Stimulated activated naive CD8-positive, alpha-beta T cell treated with anti-CD3 and anti-CD28 coated beads, Interleukin-15, Interleukin-2, amounts not matched to agents 100 ng/mL and 50 ng/mL, for 24 hours (primary cell): ENCODE results near the gene RNF38.
"Not testable (repeated sequence)": the region's sequence is repeated elsewhere in the genome, so short reads cannot be mapped to it uniquely, and the experiment has no call there.

Experiments
- H3K27ac Mint-ChIP-seq: one replicate; pipeline ENCODE4 v1.8.0; 2021; ENCODE audit warnings: mild to moderate bottlenecking, mixed read lengths
- H3K27me3 Mint-ChIP-seq: one replicate; pipeline ENCODE4 v1.8.0; 2021; ENCODE audit warnings: mixed read lengths
- H3K36me3 Mint-ChIP-seq: one replicate; pipeline ENCODE4 v1.8.0; 2021; ENCODE audit warnings: low read depth, mixed read lengths
- H3K4me1 Mint-ChIP-seq: one replicate; pipeline ENCODE4 v1.8.0; 2021; ENCODE audit warnings: low read depth, mixed read lengths
- H3K4me3 Mint-ChIP-seq: one replicate; pipeline ENCODE4 v1.8.0; 2021; ENCODE audit warnings: mild to moderate bottlenecking, mixed read lengths
- H3K9me3 Mint-ChIP-seq: one replicate; pipeline ENCODE4 v1.8.0; 2021; ENCODE audit warnings: mixed read lengths

RNF38 gene

DNA sequence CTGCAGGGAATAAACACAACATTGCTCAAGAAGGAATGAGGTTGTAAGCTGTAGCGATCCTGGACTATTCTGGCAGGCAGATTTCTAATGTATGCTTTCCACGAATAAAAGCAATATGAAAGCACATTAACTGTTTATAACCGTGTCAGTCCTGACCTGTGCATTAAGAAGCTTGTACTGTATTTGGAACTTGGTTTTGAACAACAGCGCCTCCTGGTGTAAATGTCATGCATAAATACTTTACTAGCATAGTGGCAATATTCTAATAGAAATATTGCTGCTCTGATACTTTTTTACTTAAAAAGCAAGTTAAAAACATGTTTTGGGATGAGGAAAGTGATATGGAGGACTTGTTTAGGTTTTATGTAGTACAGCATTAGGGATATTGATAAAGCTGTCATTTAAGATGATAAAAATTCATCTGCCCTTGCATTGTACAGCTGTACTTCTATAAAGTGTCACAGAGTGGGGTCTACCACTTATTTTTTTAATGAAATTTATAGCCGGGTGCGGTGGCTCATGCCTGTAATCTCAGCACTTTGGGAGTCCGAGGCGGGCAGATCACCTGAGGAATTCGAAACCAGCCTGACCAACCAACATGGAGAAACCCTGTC lies 71.2 kb downstream of the RNF38 start:
- Mint-ChIP-seq H3K9me3 (no peaks in the 10 kb centered on the region), H3K4me1 (no peaks in the 10 kb centered on the region), H3K27me3 (no peaks in the 10 kb centered on the region), H3K4me3 (no peak overlapping the region), H3K36me3 (no peaks in the 10 kb centered on the region), H3K27ac (no peak overlapping the region)

DNA sequence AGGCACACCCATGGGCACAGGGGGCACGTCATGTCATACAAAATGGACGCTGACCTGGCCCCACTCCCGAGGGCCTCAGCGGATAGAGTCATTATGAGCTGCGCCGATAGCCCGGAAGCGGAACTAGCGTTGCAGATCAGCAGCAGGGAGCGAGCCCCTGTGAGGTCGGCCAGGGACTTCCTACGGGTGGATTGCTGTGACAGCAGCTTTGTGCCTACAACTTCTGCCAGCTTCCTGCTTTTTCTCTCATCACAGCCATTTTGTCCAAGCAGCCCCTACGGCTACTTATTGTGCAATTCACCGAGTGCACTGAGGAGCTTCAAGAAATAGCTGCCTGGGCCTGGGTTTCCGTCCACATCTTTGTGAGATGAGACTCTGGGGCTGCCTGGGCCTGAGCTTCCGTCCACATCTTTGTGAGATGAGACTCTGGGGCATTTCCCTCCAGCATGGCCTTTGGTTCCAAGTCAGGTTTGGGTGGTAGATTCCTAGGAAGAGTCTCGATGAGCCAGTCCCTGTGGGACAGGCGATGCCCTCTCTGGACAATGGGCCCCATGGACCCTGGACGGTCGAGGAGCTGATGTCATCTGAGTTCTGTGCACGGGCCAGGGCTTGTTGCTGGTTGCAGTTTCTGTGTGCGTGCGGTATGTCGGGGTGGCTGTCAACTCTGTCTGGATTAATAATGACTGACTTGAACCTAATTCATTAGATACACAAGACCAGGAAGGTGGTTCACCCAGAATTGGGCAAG lies 74.8 kb downstream of the RNF38 start:
- no peak overlapping the region for H3K27ac Mint-ChIP-seq
- H3K4me3 Mint-ChIP-seq, result no peak overlapping the region
- H3K9me3 Mint-ChIP-seq, result no peaks in the 10 kb centered on the region
- no peaks in the 10 kb centered on the region for H3K4me1 Mint-ChIP-seq
- H3K36me3 Mint-ChIP-seq, result no peaks in the 10 kb centered on the region
- H3K27me3 Mint-ChIP-seq, result no peaks in the 10 kb centered on the region

DNA sequence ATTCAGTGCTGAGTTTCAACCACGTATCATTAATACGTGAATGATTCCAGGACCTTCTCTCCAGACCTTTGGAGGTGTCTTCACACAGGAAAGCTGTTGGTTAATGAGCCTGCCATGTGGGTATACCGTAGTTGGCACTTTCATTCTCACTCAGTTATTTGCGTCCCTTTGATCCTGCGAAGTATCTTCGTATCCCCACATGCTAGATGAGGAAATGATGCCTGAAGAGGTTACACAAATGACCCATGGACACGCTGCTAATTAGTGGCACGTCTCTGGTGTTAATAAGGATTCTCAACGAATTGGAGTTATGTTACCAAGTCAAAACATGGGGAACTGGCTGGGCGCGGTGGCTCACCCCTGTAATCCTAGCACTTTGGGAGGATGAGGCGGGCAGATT lies 76.1 kb downstream of the RNF38 start:
- Mint-ChIP-seq H3K9me3 (no peaks in the 10 kb centered on the region), H3K4me1 (no peaks in the 10 kb centered on the region), H3K27ac (no peak overlapping the region), H3K36me3 (no peaks in the 10 kb centered on the region), H3K27me3 (no peaks in the 10 kb centered on the region), H3K4me3 (no peak overlapping the region)

DNA sequence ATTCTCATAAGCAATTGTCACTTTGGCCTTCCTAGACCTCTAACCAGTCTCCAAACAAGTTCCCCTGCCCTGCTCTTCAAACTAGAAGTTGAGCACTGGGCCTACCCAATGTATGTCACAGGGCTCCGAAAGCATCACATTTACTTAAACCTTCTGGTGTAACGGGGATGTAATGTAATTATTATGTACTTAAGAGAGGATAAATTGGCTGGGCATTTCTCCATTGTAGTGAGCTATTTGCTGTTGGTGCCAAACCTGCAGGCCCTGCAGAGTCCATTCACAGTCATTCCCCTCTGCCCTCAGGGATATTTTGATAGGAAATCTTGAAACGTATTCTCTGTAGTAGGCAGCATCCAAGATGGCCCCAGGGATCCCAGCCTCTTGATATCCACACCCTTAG lies 77.6 kb downstream of the RNF38 start:
- no peaks in the 10 kb centered on the region for H3K36me3 Mint-ChIP-seq
- H3K9me3 Mint-ChIP-seq, result no peaks in the 10 kb centered on the region
- no peak overlapping the region for H3K27ac Mint-ChIP-seq
- H3K4me1 Mint-ChIP-seq, result no peaks in the 10 kb centered on the region
- H3K4me3 Mint-ChIP-seq, result no peak overlapping the region
- H3K27me3 Mint-ChIP-seq, result no peaks in the 10 kb centered on the region

DNA sequence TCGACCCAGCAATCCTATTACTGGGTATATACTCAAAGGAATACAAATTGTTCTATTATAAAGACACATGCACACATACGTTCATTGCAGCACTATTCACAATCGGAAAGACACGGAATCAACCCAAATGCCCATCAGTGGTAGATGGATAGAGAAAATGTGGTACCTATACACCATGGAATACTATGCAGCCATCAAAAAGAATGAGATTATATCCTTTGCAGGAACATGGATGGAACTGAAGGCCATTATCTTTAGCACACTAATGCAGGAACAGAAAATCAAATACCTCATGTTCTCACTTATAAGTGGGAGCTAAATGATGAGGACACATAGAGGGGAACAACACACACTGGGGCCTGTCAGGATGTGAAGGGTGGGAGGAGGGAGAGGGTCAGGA lies 78.2 kb downstream of the RNF38 start:
- H3K4me3 Mint-ChIP-seq, H3K36me3 Mint-ChIP-seq, H3K4me1 Mint-ChIP-seq, H3K9me3 Mint-ChIP-seq, H3K27me3 Mint-ChIP-seq, H3K27ac Mint-ChIP-seq: not testable (repeated sequence)

DNA sequence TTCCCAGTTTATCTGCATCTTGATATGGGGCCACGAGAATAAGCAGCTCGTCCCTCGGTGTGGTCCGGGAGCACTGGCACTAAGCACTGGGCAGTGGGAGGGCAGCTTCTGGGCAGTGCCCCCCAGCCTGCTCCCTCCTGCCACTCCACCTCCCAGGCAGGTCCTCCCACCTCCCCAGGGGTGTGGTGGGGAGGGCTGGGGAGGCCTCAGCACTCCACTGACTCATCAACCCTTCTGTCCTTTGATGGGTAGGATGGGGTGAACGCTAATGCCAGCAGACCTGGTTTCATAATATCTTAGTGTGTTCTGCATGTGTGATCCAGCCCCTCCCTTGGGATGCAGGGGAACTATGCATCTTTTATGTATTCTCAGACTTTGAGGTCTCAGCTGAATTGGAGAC lies 79.6 kb downstream of the RNF38 start:
- Mint-ChIP-seq H3K27me3 (no peaks in the 10 kb centered on the region), H3K4me1 (no peaks in the 10 kb centered on the region), H3K36me3 (no peaks in the 10 kb centered on the region)

DNA sequence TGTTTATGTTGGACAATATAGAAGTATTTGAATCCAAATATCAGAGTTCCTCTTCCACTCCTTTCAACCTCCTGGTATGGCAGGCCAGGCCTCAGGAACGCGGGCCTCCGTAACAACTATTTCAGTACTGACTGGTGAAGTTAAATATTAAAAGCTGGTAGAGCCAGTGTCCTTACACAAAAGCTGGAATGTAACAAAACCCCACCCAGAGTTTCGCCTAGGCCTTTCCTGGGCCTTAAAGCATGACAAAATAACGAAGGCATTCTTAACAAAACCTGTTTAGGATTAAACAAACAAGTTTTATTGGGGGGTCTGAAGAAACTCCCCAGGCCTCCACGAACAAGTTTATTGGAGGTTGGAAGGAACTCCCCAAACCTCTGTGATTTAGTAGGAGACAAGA lies 80.3 kb downstream of the RNF38 start:
- no peak overlapping the region for H3K4me3 Mint-ChIP-seq
- H3K27ac Mint-ChIP-seq, result no peak overlapping the region
- no peaks in the 10 kb centered on the region for H3K9me3 Mint-ChIP-seq
- H3K36me3 Mint-ChIP-seq, result no peaks in the 10 kb centered on the region
- H3K4me1 Mint-ChIP-seq, result no peaks in the 10 kb centered on the region
- H3K27me3 Mint-ChIP-seq, result no peaks in the 10 kb centered on the region

More for the DNA sequence above, 79.6 kb downstream of the RNF38 start:
- H3K4me3 Mint-ChIP-seq, result no peak overlapping the region
- H3K9me3 Mint-ChIP-seq, result no peaks in the 10 kb centered on the region
- H3K27ac Mint-ChIP-seq, result no peak overlapping the region

DNA sequence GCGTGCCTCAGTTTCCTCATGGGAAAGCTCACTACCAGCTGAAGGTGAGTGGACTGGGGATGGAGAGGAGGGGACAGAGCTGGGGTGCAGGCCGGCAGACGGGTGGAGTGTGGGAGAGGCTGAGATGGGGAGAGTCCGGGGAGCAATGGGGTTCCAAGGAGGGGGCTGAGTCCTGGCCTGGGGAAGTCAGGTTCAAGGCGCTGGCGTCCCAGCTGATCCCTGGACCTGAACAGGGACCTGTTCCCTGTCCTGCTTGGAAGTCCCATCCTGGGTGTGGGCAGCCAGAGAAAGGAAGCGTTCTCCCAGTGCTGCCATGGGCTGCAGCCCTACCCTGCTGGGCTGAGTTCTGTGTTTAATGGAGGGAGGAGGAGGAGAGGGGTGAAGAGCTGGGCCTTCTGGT lies 80.9 kb downstream of the RNF38 start:
- Mint-ChIP-seq H3K36me3 (no peaks in the 10 kb centered on the region), H3K4me3 (no peak overlapping the region), H3K4me1 (no peaks in the 10 kb centered on the region), H3K27me3 (no peaks in the 10 kb centered on the region), H3K27ac (no peak overlapping the region), H3K9me3 (no peaks in the 10 kb centered on the region)

DNA sequence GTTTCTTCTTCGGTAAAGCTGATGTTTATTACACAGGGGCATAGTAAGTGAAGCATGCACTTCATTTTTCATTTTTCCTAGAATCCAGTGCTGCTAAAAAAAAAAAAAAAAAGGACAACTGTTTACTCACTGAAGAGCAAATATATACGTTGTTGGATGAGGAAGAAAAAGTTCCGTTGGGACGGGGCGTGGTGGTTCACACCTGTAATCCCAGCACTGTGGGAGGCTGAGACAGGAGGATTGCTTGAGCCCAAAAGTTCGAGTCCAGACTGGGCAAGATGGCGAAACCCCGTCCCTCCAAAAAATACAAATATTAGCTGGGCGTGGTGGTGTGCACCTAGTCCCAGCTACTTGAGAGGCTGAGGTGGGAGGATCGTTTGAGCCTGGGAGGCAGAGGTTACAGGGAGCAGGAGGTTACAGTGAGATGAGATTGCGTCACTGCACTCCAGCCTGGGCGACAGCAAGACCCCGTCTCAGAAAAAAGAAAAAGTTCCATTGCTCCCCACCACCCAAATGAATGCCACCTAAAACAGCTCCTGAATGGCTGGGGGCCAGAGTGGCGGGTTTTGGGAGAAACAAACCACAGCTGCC lies 81.8 kb downstream of the RNF38 start:
- no peaks in the 10 kb centered on the region for H3K4me1 Mint-ChIP-seq
- H3K27ac Mint-ChIP-seq, result no peak overlapping the region
- H3K36me3 Mint-ChIP-seq, result no peaks in the 10 kb centered on the region
- H3K4me3 Mint-ChIP-seq, result no peak overlapping the region
- no peaks in the 10 kb centered on the region for H3K9me3 Mint-ChIP-seq
- H3K27me3 Mint-ChIP-seq, result no peaks in the 10 kb centered on the region

DNA sequence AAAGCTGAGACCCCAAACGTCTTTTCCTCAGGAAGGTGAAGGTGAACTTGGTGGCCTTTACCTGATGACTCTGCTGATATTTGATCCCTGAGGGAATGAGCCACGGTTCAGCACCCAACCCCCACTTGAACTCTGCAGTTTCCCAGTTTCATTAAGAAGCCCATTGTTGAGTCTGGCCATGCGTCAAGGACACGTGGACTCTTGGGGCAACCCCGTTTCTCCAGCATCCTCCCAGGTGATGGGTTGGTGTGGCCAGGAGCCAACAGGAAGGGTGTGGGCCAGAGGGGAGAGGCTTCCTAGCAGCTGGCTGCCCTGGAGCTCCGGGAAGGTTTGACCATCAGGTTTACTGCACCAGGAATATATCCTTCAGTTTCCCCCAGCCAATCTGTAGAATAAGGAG lies 82.3 kb downstream of the RNF38 start:
- H3K36me3 Mint-ChIP-seq, result no peaks in the 10 kb centered on the region
- H3K9me3 Mint-ChIP-seq, result no peaks in the 10 kb centered on the region
- H3K27me3 Mint-ChIP-seq, result no peaks in the 10 kb centered on the region
- no peak overlapping the region for H3K4me3 Mint-ChIP-seq
- H3K4me1 Mint-ChIP-seq, result no peaks in the 10 kb centered on the region
- H3K27ac Mint-ChIP-seq, result no peak overlapping the region

DNA sequence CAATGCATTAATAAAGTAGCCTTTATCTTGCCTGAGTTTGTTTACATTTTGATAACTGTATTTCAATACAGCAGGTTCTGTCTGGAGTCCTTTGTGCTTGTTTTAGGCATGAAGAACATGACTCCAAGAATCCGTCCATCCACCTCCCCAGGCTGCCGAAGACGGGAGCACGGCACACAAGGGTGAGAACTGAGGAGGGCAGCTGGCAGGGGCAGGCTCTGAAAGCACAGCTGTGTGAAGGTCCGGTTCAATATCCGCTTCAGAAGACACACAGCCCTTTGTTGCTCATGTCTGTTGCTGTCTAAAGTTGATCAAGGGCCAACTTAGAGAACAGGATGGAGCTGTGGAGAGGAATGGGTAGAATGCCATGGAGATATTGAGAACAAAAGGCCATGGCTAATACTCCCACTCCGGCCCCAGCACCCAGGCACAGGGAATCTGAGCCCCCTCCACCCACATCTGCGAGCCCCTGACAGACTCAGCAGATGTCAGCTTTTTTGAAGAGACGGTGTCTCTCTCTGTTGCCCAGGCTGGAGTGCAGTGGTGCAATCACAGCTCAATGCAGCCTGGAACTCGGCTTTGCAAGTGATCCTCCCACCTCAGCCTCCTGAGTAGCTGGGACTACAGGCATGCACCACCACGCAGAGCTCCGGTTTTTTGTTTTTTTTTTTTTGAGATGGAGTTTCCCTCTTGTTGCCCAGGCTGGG lies 83.3 kb downstream of the RNF38 start:
- Mint-ChIP-seq H3K4me3 (no peak overlapping the region), H3K27ac (no peak overlapping the region), H3K36me3 (no peaks in the 10 kb centered on the region), H3K27me3 (no peaks in the 10 kb centered on the region), H3K4me1 (no peaks in the 10 kb centered on the region), H3K9me3 (no peaks in the 10 kb centered on the region)

DNA sequence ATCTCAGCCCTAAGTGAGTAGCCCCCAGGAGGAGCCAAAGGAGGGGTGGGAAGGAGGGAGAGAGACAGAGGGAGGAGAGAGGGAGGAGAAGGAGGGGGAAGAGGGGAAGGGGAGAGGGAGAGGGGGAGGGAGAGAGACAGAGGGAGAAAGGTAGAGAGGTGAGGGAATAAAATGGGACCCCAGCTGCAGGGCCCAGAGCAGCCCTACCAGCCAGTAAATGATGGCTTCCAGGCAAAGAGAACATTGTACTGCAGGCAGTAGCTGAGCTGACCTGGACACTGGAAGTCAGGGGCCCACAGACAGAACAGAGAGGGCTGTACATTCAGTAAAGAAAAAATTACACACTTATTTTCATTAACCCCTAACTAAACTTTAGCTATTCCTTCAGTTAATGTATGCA lies 84.0 kb downstream of the RNF38 start:
- Mint-ChIP-seq H3K4me1 (no peaks in the 10 kb centered on the region), H3K27ac (no peak overlapping the region), H3K36me3 (no peaks in the 10 kb centered on the region), H3K27me3 (no peaks in the 10 kb centered on the region), H3K4me3 (no peak overlapping the region), H3K9me3 (no peaks in the 10 kb centered on the region)

DNA sequence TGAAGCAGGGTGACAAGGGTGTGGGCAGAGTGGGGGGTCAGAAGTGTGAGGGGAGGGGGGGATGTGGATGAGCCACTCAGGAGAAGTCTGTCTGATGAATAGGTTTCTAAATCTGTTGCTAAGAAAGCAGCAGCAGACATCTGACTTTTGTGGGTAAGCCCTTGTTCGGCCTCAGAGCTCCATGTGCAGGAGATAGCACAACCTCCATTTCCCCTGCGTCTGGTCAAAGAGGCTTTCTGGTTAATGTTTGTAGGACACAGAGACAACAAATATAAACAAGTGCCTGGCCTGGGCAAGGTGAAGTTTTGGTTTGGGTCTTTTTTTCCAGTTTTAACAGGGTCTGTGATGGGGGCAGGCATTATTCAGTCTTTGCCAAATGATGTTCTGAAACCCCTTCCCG lies 84.8 kb downstream of the RNF38 start:
- Mint-ChIP-seq H3K27me3 (no peaks in the 10 kb centered on the region), H3K4me1 (no peaks in the 10 kb centered on the region), H3K9me3 (no peaks in the 10 kb centered on the region), H3K27ac (no peak overlapping the region), H3K4me3 (no peak overlapping the region), H3K36me3 (no peaks in the 10 kb centered on the region)

DNA sequence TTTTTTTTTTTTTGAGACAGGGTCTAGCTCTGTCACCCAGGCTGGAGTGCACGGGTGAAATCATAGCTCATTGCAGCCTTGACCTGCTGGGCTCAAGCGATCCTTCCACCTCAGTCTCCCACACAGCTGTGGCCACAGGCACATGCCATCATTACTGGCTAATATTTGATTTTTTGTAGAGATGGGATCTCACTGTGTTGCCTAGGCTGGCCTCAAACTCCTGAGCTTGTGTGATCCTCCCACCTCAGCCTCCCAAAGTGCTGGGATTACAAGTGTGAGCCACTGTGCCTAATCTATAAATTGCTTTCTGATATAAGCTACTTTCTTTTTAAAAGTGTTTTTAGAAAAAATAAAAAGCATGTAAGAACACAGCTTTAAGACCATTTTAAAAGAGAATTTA lies 85.3 kb downstream of the RNF38 start:
- H3K36me3 Mint-ChIP-seq, result no peaks in the 10 kb centered on the region
- no peaks in the 10 kb centered on the region for H3K27me3 Mint-ChIP-seq
- no peaks in the 10 kb centered on the region for H3K4me1 Mint-ChIP-seq
- H3K9me3 Mint-ChIP-seq, result no peaks in the 10 kb centered on the region
- H3K4me3 Mint-ChIP-seq, result no peak overlapping the region
- no peak overlapping the region for H3K27ac Mint-ChIP-seq

DNA sequence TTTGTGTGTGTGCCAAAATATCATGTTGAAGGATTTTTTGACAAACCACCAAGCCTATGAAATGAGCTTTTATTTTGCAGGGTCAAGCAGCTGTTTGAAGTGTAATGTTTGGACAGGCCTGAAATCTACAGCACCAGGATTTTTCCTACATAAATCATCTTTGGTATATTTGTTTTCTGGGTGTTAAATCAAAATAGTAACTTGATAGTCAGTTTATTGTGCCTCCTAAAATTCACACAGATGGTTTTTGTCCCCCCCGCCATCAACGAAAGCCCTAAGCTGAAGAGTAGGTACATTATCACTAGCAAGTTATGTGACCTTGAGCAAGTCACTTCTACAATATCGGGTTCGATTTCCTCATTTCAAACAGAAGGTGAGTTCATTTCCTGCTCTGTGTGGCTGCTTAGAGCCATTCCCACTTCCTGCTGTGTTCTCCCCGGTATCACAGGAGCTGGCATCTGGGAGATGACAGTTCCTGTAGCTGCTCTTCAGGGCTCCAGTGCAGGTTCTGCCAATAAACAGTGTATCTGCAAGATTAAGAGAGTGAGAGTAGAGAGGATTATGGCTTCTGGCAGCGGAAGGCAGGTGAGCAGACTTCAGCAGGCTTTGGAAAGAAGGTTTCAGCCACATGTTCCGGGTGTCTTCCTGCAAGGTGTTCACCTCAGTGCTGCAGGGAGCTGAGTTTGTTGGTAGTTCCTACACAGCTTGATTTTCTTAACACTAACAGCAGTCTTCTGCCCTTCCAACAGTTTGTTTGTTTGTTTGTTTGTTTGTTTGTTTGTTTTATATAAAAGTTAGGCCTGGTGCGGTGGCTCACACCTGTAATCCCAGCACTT lies 93.4 kb downstream of the RNF38 start:
- Mint-ChIP-seq H3K27me3 (no peaks in the 10 kb centered on the region), H3K4me3 (no peak overlapping the region), H3K27ac (peak overlapping the region; percentile 38), H3K4me1 (peaks cover 8% of the 10 kb centered on the region), H3K36me3 (no peaks in the 10 kb centered on the region), H3K9me3 (no peaks in the 10 kb centered on the region)
